Measurements from ENCODE around the gene ICE1. TPM values are rescaled to one million over a fixed set of nuclear protein-coding genes. Genes with fewer than 3 reads are reported as not detected.
"Not testable (repeated sequence)": the region's sequence is repeated elsewhere in the genome, so short reads cannot be mapped to it uniquely, and the experiment has no call there.

The ICE1 gene
- total RNA-seq, 1 donor = 60.9 TPM

DNA sequence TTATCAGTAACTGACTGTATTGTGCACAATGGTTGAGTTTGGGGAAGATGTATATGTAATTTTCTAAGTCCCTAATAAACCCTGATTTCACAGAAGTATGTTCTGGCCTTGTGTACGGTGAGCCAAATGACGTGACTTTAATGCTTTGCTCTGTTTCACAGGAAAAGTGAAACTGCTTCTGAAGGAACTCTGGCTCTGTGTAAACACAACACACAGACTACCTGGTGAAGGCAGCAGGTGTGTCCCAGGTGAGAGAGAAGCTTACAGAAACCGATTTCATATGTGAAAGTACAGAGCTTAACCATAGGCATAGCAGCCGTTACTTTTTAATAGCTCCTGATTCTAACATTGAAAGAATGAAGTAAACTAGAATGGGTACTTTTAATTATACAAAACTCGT lies 31.9 kb downstream of the ICE1 start:
- Histone ChIP-seq H3K27me3 (ENCODE audit: insufficient read depth, low read length) (no peaks in the 10 kb centered on the region), H3K4me1 (ENCODE audit: insufficient read depth, low read length) (no peaks in the 10 kb centered on the region), H3K4me3 (ENCODE audit: low read length) (no peak overlapping the region), H3K9me3 (ENCODE audit: low read depth, low read length) (no peaks in the 10 kb centered on the region)

DNA sequence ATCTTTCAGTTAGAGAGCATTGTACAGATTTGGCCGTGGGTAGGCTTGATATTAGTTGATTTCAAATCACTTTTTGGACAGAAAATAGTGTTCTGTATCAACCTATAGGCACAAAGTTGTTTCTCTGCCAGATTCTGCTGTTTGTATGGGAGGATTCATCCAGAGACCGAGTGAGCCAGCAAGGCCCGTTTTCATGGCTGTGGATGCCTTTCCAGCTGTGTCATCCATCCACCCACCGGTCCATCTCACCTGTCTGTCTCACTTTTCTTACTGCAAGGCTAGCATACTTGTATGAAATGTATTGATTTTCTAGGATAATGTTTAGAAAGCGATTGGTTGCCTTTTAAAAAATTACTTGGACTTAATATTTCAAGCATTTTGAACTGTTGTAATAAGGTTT lies 34.4 kb downstream of the ICE1 start:
- Histone ChIP-seq H3K4me1 (ENCODE audit: insufficient read depth, low read length) (no peaks in the 10 kb centered on the region), H3K27me3 (ENCODE audit: insufficient read depth, low read length) (no peaks in the 10 kb centered on the region), H3K4me3 (ENCODE audit: low read length) (no peak overlapping the region), H3K9me3 (ENCODE audit: low read depth, low read length) (no peaks in the 10 kb centered on the region)

DNA sequence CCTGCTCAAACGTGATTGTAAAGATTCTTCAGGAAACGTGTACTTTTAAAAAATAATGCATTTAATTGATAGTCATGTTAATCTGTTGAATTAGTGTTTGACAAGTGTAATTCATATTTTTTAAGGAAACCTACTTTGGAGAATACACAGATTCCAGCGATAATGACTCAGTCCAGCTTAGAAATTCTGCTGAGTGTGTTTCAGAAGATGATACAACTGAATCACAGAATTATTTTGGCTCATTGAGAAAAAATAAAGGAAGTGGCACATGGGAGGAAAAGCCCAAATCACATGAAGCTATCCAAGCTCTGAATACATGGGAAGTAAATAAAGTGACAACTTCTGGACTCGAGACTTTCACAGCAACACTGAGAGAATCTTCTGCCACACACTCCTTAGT lies 37.8 kb downstream of the ICE1 start:
- Histone ChIP-seq H3K27me3 (ENCODE audit: insufficient read depth, low read length) (no peaks in the 10 kb centered on the region), H3K4me3 (ENCODE audit: low read length) (no peak overlapping the region), H3K9me3 (ENCODE audit: low read depth, low read length) (no peaks in the 10 kb centered on the region), H3K4me1 (ENCODE audit: insufficient read depth, low read length) (no peaks in the 10 kb centered on the region)

DNA sequence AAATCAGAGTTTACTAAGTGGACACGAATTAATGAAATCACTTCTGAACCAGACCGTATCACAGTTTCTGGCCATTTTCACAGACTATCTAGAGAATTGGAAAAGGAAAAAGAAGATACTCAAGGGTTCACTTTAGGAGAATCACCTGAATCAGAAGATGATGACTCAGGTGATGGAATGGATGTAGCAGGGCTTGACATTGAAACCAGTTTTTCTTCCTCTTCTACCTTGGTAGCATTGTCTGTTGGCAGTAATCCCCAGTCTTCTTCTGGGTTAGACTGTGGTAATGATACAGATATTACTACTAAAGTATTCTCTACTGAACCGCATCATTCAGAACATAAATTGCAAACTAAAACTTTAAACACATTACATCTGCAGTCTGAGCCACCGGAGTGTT lies 38.5 kb downstream of the ICE1 start:
- no peaks in the 10 kb centered on the region for H3K27me3 ChIP-seq (ENCODE audit: insufficient read depth, low read length)
- H3K4me3 ChIP-seq (ENCODE audit: low read length) = no peak overlapping the region
- H3K4me1 ChIP-seq (ENCODE audit: insufficient read depth, low read length) = no peaks in the 10 kb centered on the region
- no peaks in the 10 kb centered on the region for H3K9me3 ChIP-seq (ENCODE audit: low read depth, low read length)

DNA sequence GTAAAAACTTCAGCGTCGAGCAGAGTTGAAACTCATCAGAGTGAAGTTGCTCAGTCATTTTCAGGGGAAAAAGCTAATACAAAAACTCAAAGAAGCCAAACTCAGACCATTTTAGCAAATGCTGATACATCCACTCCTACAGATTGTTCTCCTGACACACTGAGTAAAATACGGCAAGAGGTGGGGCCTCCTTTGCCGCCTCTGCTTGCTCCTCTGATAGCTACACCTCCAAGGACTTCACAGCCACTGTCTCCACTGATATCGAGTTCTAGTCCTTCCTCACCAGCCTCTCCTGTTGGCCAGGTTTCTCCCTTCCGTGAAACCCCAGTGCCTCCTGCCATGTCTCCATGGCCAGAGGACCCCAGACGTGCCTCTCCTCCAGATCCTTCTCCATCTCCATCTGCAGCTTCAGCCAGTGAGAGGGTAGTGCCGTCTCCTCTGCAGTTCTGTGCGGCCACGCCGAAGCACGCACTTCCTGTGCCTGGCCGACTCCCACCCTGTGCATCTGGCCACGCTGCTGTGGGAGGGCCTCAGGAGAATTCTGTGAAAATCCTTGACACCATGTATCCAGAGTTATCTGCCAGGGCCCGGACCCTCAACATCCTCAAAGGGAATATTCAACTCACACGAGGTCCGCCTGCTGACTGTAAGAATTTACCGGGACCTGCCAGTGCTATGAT lies 41.7 kb downstream of the ICE1 start:
- no peaks in the 10 kb centered on the region for H3K9me3 ChIP-seq (ENCODE audit: low read depth, low read length)
- H3K27me3 ChIP-seq (ENCODE audit: insufficient read depth, low read length) = no peaks in the 10 kb centered on the region
- no peak overlapping the region for H3K4me3 ChIP-seq (ENCODE audit: low read length)
- no peaks in the 10 kb centered on the region for H3K4me1 ChIP-seq (ENCODE audit: insufficient read depth, low read length)

DNA sequence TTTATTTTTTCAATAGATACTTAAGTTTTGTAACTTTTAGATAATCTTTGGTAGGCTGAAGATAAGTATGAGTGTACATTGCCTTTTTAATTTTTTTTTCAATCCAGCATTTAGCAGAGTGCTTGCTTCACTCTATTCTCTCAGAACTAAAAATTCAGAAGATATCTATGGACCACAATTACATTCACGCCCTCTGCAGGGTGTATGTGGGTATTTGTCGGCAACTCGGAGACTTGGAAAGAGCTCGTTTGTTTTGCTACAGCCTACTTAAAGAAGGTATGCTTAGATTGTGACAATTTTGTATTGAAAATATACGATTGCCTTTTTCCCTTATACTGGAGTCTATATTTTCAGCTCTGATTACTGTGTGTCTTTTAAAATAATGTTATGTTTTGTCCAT lies 43.8 kb downstream of the ICE1 start:
- Histone ChIP-seq H3K27me3 (ENCODE audit: insufficient read depth, low read length) (no peaks in the 10 kb centered on the region), H3K9me3 (ENCODE audit: low read depth, low read length) (no peaks in the 10 kb centered on the region), H3K4me3 (ENCODE audit: low read length) (no peak overlapping the region), H3K4me1 (ENCODE audit: insufficient read depth, low read length) (no peaks in the 10 kb centered on the region)

DNA sequence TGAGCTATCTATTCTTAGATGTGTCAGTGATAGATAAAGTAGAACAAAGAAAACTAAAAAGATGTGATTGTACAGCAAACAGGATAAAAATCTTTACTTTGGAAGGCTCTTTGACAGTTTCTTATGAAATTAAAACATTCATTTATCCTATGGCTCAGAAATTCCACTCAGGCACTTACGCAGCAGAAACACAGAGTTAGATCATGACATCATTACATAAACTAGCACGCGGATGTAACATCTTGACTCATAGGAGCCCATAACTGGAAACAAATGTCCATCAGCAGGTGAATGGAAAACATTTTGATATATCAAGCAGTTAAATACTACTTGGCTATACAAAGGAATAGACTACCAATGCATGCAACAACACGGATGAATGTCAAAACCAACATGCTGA lies 45.3 kb downstream of the ICE1 start:
- H3K9me3 ChIP-seq (ENCODE audit: low read depth, low read length) = no peaks in the 10 kb centered on the region
- no peaks in the 10 kb centered on the region for H3K4me1 ChIP-seq (ENCODE audit: insufficient read depth, low read length)
- H3K27me3 ChIP-seq (ENCODE audit: insufficient read depth, low read length) = no peaks in the 10 kb centered on the region
- no peak overlapping the region for H3K4me3 ChIP-seq (ENCODE audit: low read length)

DNA sequence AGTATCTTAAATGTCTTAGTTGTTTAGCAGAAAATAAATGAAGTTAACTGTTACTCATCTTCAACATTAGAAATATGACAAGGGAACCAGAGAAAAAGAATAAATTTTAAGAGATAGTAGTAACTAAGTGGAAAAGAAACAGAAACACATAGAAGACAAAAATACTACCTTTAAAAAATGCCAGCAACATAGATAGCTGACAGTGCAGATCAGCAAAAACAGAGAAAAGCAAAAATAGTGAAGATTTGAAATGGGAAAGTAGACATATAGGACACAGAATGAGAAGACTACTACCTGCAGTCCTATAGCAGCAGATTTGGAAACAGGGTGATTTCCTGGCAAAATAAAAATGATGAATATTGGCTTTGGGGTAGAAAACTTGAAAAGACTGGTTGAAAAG lies 48.5 kb downstream of the ICE1 start:
- no peak overlapping the region for H3K4me3 ChIP-seq (ENCODE audit: low read length)
- no peaks in the 10 kb centered on the region for H3K9me3 ChIP-seq (ENCODE audit: low read depth, low read length)
- H3K27me3 ChIP-seq (ENCODE audit: insufficient read depth, low read length) = no peaks in the 10 kb centered on the region
- no peaks in the 10 kb centered on the region for H3K4me1 ChIP-seq (ENCODE audit: insufficient read depth, low read length)

DNA sequence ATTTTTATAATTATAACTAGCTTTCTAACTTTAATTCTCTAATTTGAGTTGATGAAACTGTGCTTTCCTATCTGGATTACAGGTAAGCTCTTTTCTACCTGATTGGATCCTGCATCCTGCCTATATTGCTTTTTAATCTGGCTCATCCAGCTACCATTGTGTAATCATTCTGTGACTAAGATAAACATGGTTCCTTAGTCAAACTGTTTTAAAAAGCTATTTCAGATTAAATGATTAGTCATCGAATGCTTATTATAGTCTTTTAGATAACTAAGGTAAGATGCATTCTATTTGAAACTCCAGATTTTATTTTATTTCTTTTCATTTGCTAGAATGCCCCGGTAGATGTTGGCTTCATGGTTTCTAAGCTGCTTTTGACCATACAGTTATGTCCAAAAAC lies 50.7 kb downstream of the ICE1 start:
- no peaks in the 10 kb centered on the region for H3K4me1 ChIP-seq (ENCODE audit: insufficient read depth, low read length)
- no peaks in the 10 kb centered on the region for H3K27me3 ChIP-seq (ENCODE audit: insufficient read depth, low read length)
- no peaks in the 10 kb centered on the region for H3K9me3 ChIP-seq (ENCODE audit: low read depth, low read length)
- H3K4me3 ChIP-seq (ENCODE audit: low read length) = no peak overlapping the region

DNA sequence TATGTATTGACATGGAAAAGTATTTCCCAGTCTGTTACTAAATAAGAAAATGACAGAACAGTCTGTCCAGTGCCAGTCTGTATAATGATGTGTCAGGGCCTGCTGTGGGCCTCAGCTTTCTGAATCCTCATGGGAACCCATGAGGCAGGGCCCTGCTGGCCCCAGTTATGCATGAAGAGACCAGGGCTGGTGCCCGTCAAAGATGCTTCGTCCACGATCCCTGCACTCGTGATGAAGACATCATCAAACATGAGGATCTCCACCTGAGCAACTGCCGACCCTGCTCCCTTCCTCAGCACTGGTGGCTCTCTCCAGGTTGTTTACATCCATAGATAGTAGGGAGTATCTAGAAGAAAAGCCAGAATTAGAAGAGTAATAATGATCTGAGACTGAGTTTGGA lies 52.5 kb downstream of the ICE1 start:
- H3K9me3 ChIP-seq (ENCODE audit: low read depth, low read length) = no peaks in the 10 kb centered on the region
- H3K4me1 ChIP-seq (ENCODE audit: insufficient read depth, low read length) = no peaks in the 10 kb centered on the region
- H3K4me3 ChIP-seq (ENCODE audit: low read length) = no peak overlapping the region
- no peaks in the 10 kb centered on the region for H3K27me3 ChIP-seq (ENCODE audit: insufficient read depth, low read length)

DNA sequence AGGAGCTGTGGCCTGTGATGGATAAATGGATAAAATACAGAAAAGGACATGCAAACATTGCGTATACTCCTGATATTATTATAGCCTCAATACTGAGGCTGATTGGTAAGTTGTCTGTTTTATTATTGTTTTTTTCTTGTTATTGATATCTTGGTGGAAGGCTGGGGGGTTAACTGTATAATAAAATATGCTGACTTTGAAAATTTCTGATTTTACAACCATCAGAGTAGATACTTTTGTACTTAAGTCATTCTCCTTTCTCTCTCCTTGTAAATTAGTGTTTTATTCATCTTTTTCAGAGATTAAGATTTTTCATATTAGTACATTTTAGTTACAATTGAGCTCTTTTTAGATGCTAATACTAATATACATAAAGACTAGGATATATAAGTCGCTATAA lies 53.5 kb downstream of the ICE1 start:
- H3K27me3 ChIP-seq (ENCODE audit: insufficient read depth, low read length) = no peaks in the 10 kb centered on the region
- H3K4me1 ChIP-seq (ENCODE audit: insufficient read depth, low read length) = peaks cover 3% of the 10 kb centered on the region
- no peak overlapping the region for H3K4me3 ChIP-seq (ENCODE audit: low read length)
- no peaks in the 10 kb centered on the region for H3K9me3 ChIP-seq (ENCODE audit: low read depth, low read length)

DNA sequence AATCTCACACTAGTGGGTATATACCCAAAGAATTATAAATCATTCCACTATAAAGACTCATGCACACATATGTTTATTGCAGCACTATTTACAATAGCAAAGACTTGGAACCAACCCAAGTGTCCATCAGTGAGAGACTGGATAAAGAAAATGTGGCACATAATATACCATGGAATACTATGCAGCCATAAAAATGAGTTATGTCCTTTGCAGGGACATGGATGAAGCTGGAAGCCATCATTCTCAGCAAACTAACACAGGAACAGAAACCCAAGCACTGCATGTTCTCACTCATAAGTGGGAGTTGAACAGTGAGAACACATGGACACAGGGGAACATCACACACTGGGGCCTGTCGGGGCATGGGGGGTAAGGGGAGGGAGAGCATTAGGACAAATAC lies 57.1 kb downstream of the ICE1 start:
- not testable (repeated sequence) for H3K4me3 ChIP-seq (ENCODE audit: low read length); H3K4me1 ChIP-seq (ENCODE audit: insufficient read depth, low read length); H3K27me3 ChIP-seq (ENCODE audit: insufficient read depth, low read length); H3K9me3 ChIP-seq (ENCODE audit: low read depth, low read length)

DNA sequence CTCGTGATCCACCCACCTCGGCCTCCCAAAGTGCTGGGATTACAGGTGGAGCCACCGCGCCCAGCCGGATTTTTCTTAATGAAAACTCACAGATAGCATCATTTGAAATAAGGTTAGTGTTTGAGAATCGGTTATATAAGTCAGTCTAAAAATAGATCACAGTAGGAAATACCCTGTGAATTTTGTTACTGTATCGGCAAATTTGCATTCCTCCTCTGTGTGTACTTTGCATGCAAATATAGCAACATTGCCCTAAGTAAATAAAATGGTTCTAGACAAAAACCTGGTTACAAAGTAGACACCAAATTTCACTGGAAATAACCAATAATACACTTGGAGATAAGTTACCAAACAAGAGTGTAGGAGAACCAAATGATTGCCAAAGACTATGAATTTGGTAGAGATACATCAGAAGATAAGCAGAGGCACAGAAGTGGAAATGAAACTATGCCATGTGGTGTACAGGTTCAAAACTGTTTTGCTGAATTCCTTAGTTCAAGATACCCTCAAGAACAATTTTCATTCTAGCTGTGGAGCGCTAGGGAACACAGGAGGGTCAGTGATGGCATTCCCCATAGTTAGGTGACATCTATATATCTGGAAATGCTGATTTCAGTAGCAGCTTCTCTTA lies 58.1 kb downstream of the ICE1 start:
- H3K4me1 ChIP-seq (ENCODE audit: insufficient read depth, low read length) = peaks cover 3% of the 10 kb centered on the region
- H3K27me3 ChIP-seq (ENCODE audit: insufficient read depth, low read length) = no peaks in the 10 kb centered on the region
- no peak overlapping the region for H3K4me3 ChIP-seq (ENCODE audit: low read length)
- H3K9me3 ChIP-seq (ENCODE audit: low read depth, low read length) = no peaks in the 10 kb centered on the region

DNA sequence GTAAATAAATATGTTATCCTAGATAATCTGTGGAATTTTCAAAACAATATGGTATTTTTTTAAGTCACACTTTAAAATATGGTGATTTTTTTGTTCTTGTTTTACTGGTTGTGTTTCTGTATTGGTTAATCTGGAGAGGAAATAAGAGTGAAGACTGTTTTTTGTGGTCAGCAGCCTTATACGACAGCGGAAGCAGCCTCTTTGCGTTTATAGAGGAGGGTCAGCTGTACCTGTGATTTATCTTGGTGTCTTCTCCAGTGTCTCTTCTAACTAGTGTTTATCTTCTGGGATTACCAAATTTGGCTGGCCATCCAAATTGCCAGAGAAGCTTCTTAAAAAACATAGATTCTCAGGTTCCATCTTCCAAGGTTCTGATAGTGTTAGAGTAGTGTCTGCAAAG lies 58.7 kb downstream of the ICE1 start:
- Histone ChIP-seq H3K9me3 (ENCODE audit: low read depth, low read length) (no peaks in the 10 kb centered on the region), H3K27me3 (ENCODE audit: insufficient read depth, low read length) (no peaks in the 10 kb centered on the region), H3K4me3 (ENCODE audit: low read length) (no peak overlapping the region), H3K4me1 (ENCODE audit: insufficient read depth, low read length) (peaks cover 3% of the 10 kb centered on the region)

DNA sequence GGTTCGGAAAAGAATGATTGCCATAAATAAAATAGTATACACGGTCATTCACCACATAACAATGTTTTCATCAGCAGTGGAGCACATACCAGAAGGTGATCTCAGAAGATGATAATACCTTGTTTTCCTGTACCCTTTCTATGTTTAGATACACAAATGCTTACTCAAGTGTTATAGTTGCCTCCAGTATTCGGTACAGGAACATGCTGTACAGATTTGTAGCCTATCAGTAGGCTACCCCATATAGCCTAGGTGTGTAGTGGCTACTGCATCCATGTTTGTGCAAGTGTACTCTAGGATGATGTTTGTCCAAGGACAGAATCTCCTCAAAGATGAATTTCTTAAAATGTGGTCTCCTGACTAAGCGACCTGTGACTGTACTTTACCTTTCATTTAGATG lies 59.2 kb downstream of the ICE1 start:
- no peaks in the 10 kb centered on the region for H3K9me3 ChIP-seq (ENCODE audit: low read depth, low read length)
- no peak overlapping the region for H3K4me3 ChIP-seq (ENCODE audit: low read length)
- peaks cover 3% of the 10 kb centered on the region for H3K4me1 ChIP-seq (ENCODE audit: insufficient read depth, low read length)
- no peaks in the 10 kb centered on the region for H3K27me3 ChIP-seq (ENCODE audit: insufficient read depth, low read length)

DNA sequence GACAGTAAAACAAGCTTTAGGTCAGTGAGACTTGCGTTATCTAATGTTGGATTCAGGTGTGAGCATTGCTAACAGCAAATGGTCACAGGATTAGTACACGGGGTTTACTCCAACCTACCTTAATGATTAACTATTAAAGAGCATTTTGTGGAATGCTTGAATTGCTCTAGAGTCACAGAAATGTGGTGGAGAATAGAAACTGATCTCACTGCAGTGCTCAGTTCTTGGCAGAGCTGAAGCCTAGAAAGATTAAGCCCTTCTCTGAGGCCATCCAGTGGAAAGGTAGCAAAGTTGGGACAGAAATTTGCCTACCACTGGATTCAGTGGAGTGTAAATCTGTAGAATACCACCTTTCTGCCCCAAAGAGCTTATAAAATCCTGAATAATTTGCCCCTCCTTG lies 60.9 kb downstream of the ICE1 start:
- Histone ChIP-seq H3K27me3 (ENCODE audit: insufficient read depth, low read length) (no peaks in the 10 kb centered on the region), H3K4me3 (ENCODE audit: low read length) (no peak overlapping the region)

More for the DNA sequence above, 60.9 kb downstream of the ICE1 start:
- H3K4me1 ChIP-seq (ENCODE audit: insufficient read depth, low read length) = peaks cover 3% of the 10 kb centered on the region
- H3K9me3 ChIP-seq (ENCODE audit: low read depth, low read length) = no peaks in the 10 kb centered on the region
